A549 (cell line): ENCODE results near the gene PLCL1. TPM values are rescaled to one million over a fixed set of nuclear protein-coding genes. Genes with fewer than 3 reads are reported as not detected.

ENCODE experiments used
- ATAC-seq, 2 experiments: fragments of 200-7000 bp in 1 of 2; fragments of >200 bp in 1 of 2; cut with Nextera tagmentation in 1 of 2; cut with Tn5 transposase in 1 of 2; 3 replicates each; pipeline versions ENCODE4 v1.8.0 to v1.9.1; 2018 to 2020; ENCODE audit warnings: mild to moderate bottlenecking in 1 of 2, moderate library complexity in 1 of 2
- CTCF ChIA-PET: fragments of 300-600 bp; sonication (Branson Sonifier 250); formaldehyde crosslinking; extraction: SDS; loops from one replicate; lab custom pipeline; 2021; ENCODE audit warnings: antibody characterized with exemption, inconsistent platforms; lab: Yijun Ruan, JAX
- POLR2A ChIA-PET: fragments of 350-600 bp; formaldehyde crosslinking; extraction: SDS; loops from one replicate; lab custom pipeline; 2021; ENCODE audit warnings: antibody characterized with exemption, inconsistent platforms; lab: Yijun Ruan, JAX
- DNase-seq, 2 experiments: peaks; one replicate each; pipeline versions ENCODE4 v3.0.0 to v3.0.0-alpha.2; 2011 to 2016; ENCODE audit warnings: low read depth in 1 of 2, low spot score in 1 of 2
- FAIRE-seq: peaks from 2 replicates; lab custom pipeline; 2011; peaks lifted over from hg19 to GRCh38; lab: Jason Lieb, UNC
- H3K27ac ChIP-seq, 2 experiments: fragments of >200 bp; sonication (Bioruptor Twin); formaldehyde crosslinking; 3 replicates each; pipeline ENCODE4 v1.5.1; 2016 to 2017
- H3K4me1 ChIP-seq: fragments of >200 bp; sonication (Bioruptor Twin); formaldehyde crosslinking; 3 replicates; pipeline ENCODE4 v1.6.1; 2016
- H3K4me2 ChIP-seq: fragments of >200 bp; sonication (Bioruptor Twin); formaldehyde crosslinking; 3 replicates; pipeline ENCODE4 v1.6.1; 2016
- H3K4me3 ChIP-seq: fragments of >200 bp; sonication (Bioruptor Twin); formaldehyde crosslinking; 3 replicates; pipeline ENCODE4 v1.5.1; 2016
- H3K9me3 ChIP-seq: fragments of >200 bp; sonication (Bioruptor Twin); formaldehyde crosslinking; 3 replicates; pipeline ENCODE4 v1.6.1; 2016
- BHLHE40 ChIP-seq: IDR thresholded peaks from 2 replicates; pipeline ENCODE4 v1.6.1; 2012; ENCODE audit warnings: low read depth, low read length, inconsistent platforms
- CBX2 ChIP-seq: fragments of 200-600 bp; sonication (generic); IDR thresholded peaks from 2 replicates; pipeline ENCODE4 v1.6.1; 2016; ENCODE audit warnings: low read depth, mild to moderate bottlenecking, borderline replicate concordance
- CHD2 ChIP-seq: fragments of 150-350 bp; IDR thresholded peaks from 2 replicates; pipeline ENCODE4 v1.6.1; 2014; ENCODE audit warnings: low read length; ENCODE audit not compliant: partially characterized antibody
- CTCF ChIP-seq: fragments of >200 bp; sonication (Bioruptor Twin); formaldehyde crosslinking; IDR thresholded peaks from 3 replicates; pipeline ENCODE4 v1.5.1; 2016
- E2F6 ChIP-seq: IDR thresholded peaks from 2 replicates; pipeline ENCODE4 v1.6.1; 2012; ENCODE audit warnings: low read depth, borderline replicate concordance
- EHMT2 ChIP-seq: fragments of 200-600 bp; sonication (generic); IDR thresholded peaks from 2 replicates; pipeline ENCODE4 v1.6.1; 2016; ENCODE audit warnings: antibody characterized with exemption, low read depth, mild to moderate bottlenecking, moderate library complexity
- ELK1 ChIP-seq: fragments of 150-350 bp; IDR thresholded peaks from 2 replicates; pipeline ENCODE4 v1.6.1; 2014; ENCODE audit warnings: low read depth, mild to moderate bottlenecking, low read length
- EP300 ChIP-seq, 2 experiments: fragments of >200 bp; sonication (Bioruptor Twin); formaldehyde crosslinking; IDR thresholded peaks; 2 replicates in 1 of 2; 3 replicates in 1 of 2; pipeline ENCODE4 v1.6.1; 2016 to 2017
- FOSL2 ChIP-seq, 2 experiments: fragments of 450-650 bp in 1 of 2; fragments of >200 bp in 1 of 2; sonication (Bioruptor Twin) in 1 of 2; formaldehyde crosslinking; IDR thresholded peaks; 2 replicates each; pipeline versions ENCODE4 v1.5.0 to v1.6.1; 2016 to 2020; ENCODE audit warnings: mild to moderate bottlenecking in 1 of 2, moderate library complexity in 1 of 2
- FOXS1 ChIP-seq: fragments of 250-450 bp; sonication (Bioruptor Pico); IDR thresholded peaks from 2 replicates; pipeline ENCODE4 v1.5.0; 2020; ENCODE audit warnings: mild to moderate bottlenecking, moderate library complexity
- GATA3 ChIP-seq: IDR thresholded peaks from 2 replicates; pipeline ENCODE4 v1.6.1; 2012; ENCODE audit warnings: borderline replicate concordance
- HDAC2 ChIP-seq: fragments of 200-600 bp; sonication (generic); IDR thresholded peaks from 2 replicates; pipeline ENCODE4 v1.6.1; 2016
- HES2 ChIP-seq: fragments of >200 bp; sonication (Bioruptor Twin); formaldehyde crosslinking; IDR thresholded peaks from 2 replicates; pipeline ENCODE4 v1.6.1; 2016
- HEYL ChIP-seq: fragments of 250-450 bp; sonication (Bioruptor Pico); IDR thresholded peaks from 2 replicates; pipeline ENCODE4 v1.8.0; 2021; ENCODE audit warnings: mild to moderate bottlenecking, moderate library complexity
- HOXA7 ChIP-seq: fragments of 250-450 bp; sonication (Bioruptor Pico); IDR thresholded peaks from 2 replicates; pipeline ENCODE4 v1.5.0; 2020; ENCODE audit warnings: mild to moderate bottlenecking, moderate library complexity
- JUN ChIP-seq, 2 experiments: fragments of >200 bp; sonication (Bioruptor Twin); formaldehyde crosslinking; IDR thresholded peaks; 2 replicates in 1 of 2; 3 replicates in 1 of 2; pipeline ENCODE4 v1.6.1; 2016 to 2017
- KDM1A ChIP-seq: fragments of 200-600 bp; sonication (generic); IDR thresholded peaks from 2 replicates; pipeline ENCODE4 v1.6.1; 2016; ENCODE audit warnings: low read depth, mild to moderate bottlenecking
- KDM5A ChIP-seq: fragments of 200-600 bp; sonication (generic); IDR thresholded peaks from 2 replicates; pipeline ENCODE4 v1.6.1; 2016; ENCODE audit warnings: antibody characterized with exemption, mild to moderate bottlenecking
- MAFK ChIP-seq: fragments of 450-650 bp; IDR thresholded peaks from 2 replicates; pipeline ENCODE4 v1.6.1; 2014; ENCODE audit not compliant: partially characterized antibody
- MAZ ChIP-seq: fragments of 150-350 bp; IDR thresholded peaks from 2 replicates; pipeline ENCODE4 v1.6.1; 2014; ENCODE audit warnings: antibody characterized with exemption, low read depth, low read length, borderline replicate concordance
- MYC ChIP-seq: IDR thresholded peaks from 2 replicates; pipeline ENCODE4 v1.6.1; 2012; ENCODE audit warnings: mild to moderate bottlenecking, inconsistent platforms, low read length, improper control_type of control experiment, borderline replicate concordance
- NPAS2 ChIP-seq: fragments of 250-450 bp; sonication (Bioruptor Pico); IDR thresholded peaks from 2 replicates; pipeline ENCODE4 v1.8.0; 2022; ENCODE audit warnings: mild to moderate bottlenecking, moderate library complexity, borderline replicate concordance
- PBX3 ChIP-seq: IDR thresholded peaks from 2 replicates; pipeline ENCODE4 v1.6.1; 2012
- POLR2A ChIP-seq: IDR thresholded peaks from 2 replicates; pipeline ENCODE4 v1.6.1; 2012; ENCODE audit warnings: mild to moderate bottlenecking, low read length
- POLR2AphosphoS2 ChIP-seq: conservative IDR thresholded peaks from 2 replicates; pipeline ENCODE4 v1.6.1; 2012; ENCODE audit warnings: low read length, improper control_type of control experiment, inconsistent platforms
- RARB ChIP-seq: fragments of 250-450 bp; sonication (Bioruptor Pico); IDR thresholded peaks from 2 replicates; pipeline ENCODE4 v1.8.0; 2021; ENCODE audit warnings: mild to moderate bottlenecking, moderate library complexity
- RNF2 ChIP-seq: fragments of 200-600 bp; sonication (generic); IDR thresholded peaks from 2 replicates; pipeline ENCODE4 v1.6.1; 2016; ENCODE audit warnings: low read depth, mild to moderate bottlenecking, antibody characterized with exemption, moderate library complexity, borderline replicate concordance
- SMC3 ChIP-seq: fragments of >200 bp; sonication (Bioruptor Twin); formaldehyde crosslinking; IDR thresholded peaks from 3 replicates; pipeline ENCODE4 v1.6.1; 2018; ENCODE audit warnings: inconsistent platforms
- SREBF2 ChIP-seq: fragments of 450-650 bp; IDR thresholded peaks from 2 replicates; pipeline ENCODE4 v1.6.1; 2014; ENCODE audit warnings: mild to moderate bottlenecking, moderate library complexity
- TFCP2L1 ChIP-seq: fragments of 250-450 bp; sonication (Bioruptor Pico); IDR thresholded peaks from 2 replicates; pipeline ENCODE4 v1.5.0; 2021; ENCODE audit warnings: mild to moderate bottlenecking
- USF2 ChIP-seq: fragments of 450-650 bp; IDR thresholded peaks from 2 replicates; pipeline ENCODE4 v1.6.1; 2014; ENCODE audit warnings: antibody characterized with exemption
- ZC3H11A ChIP-seq: fragments of 450-650 bp; IDR thresholded peaks from 2 replicates; pipeline ENCODE4 v1.6.1; 2014; ENCODE audit warnings: antibody characterized with exemption, mild to moderate bottlenecking
- WGBS: methylation state at CpG from one replicate; pipeline ENCODE4 v1.1.6; 2017; ENCODE audit errors: missing lambda C conversion rate; 5-methylcytosine and 5-hydroxymethylcytosine counted together
- polyA plus RNA-seq, 4 experiments: library from polyadenylated mRNA; depleted of rRNA in 3 of 4; stranded (reverse); fragments of >200 nt; fragmentation: RNase III in 1 of 4; extraction: RNeasy Plus Mini Kit Qiagen cat#74134 plus additional on column Dnase treatment in 1 of 4; gene quantifications; 2 replicates in 3 of 4; 3 replicates in 1 of 4; pipeline ENCODE4 v1.2.3, GENCODE V29; 2011 to 2017

The PLCL1 gene
- polyA plus RNA-seq, 2 of the 4 experiments (the other 2 are of a cell fraction), result 0.03 TPM

GRCh38 chr2:197985029-197985638 is 180.7 kb downstream of the PLCL1 start:
- Histone ChIP-seq H3K4me1 (no peaks in the 10 kb centered on the region), H3K27ac (no peak overlapping the region), H3K9me3 (no peaks in the 10 kb centered on the region)
- FAIRE-seq, result no peak
- no peak for TF ChIP-seq RNF2
- TF ChIP-seq CBX2, result no peak
- no peak for TF ChIP-seq CTCF
- TF ChIP-seq EP300 (IDR thresholded peaks at IDR 0.05), result no peak
- TF ChIP-seq SREBF2, result no peak
- TF ChIP-seq JUN (IDR thresholded peaks at IDR 0.05), result no peak
- TF ChIP-seq TFCP2L1 (CRISPR knock-in tag), result no peak
- no peak for TF ChIP-seq EHMT2
- no peak for TF ChIP-seq PBX3
- no peak for TF ChIP-seq ZC3H11A
- TF ChIP-seq ELK1, result no peak
- no peak for TF ChIP-seq BHLHE40
- TF ChIP-seq MYC, result no peak
- TF ChIP-seq SMC3, result no peak
- TF ChIP-seq RARB (CRISPR knock-in tag), result no peak
- no peak for TF ChIP-seq FOXS1 (CRISPR knock-in tag)
- TF ChIP-seq CHD2, result no peak
- TF ChIP-seq HOXA7, result no peak
- TF ChIP-seq POLR2A, result no peak
- TF ChIP-seq, all 56 proteins: peak for 0
- no peak overlapping the region for H3K4me3 ChIP-seq
- POLR2A ChIA-PET, result no interaction called here
- H3K4me2 ChIP-seq, result no peak overlapping the region
- 59% methylated on average over 2 of the region's 2 CpGs for WGBS
- DNase-seq (no peak), ATAC-seq (no peak)
- CTCF ChIA-PET, result no interaction called here

- Histone ChIP-seq H3K4me2 (no peak overlapping the region), H3K27ac (no peak overlapping the region), H3K4me3 (no peak overlapping the region), H3K9me3 (no peaks in the 10 kb centered on the region), H3K4me1 (no peaks in the 10 kb centered on the region)
- DNase-seq (no peak), ATAC-seq (no peak), FAIRE-seq (no peak)
- 15% methylated on average over 3 of the region's 3 CpGs for WGBS
- CTCF ChIA-PET, result no interaction called here
- POLR2A ChIA-PET, result no interaction called here
- TF ChIP-seq USF2 (no peak), HDAC2 (no peak), POLR2AphosphoS2 (no peak), E2F6 (no peak), CHD2 (no peak), MAZ (no peak), FOSL2 (IDR thresholded peaks at IDR 0.05) (no peak), FOSL2 (CRISPR knock-in tag; IDR thresholded peaks at IDR 0.05) (no peak), JUN (IDR thresholded peaks at IDR 0.05) (no peak), SREBF2 (no peak), NPAS2 (CRISPR knock-in tag) (no peak), KDM5A (no peak), BHLHE40 (no peak), RNF2 (no peak), HEYL (CRISPR knock-in tag) (no peak), HES2 (no peak), MAFK (no peak), KDM1A (no peak), GATA3 (no peak), POLR2A (no peak)
These were observed 182.6 kb downstream of the PLCL1 start for GRCh38 chr2:197986977-197987376.
